Measurements from ENCODE around the gene PRM2. TPM values are rescaled to one million over a fixed set of nuclear protein-coding genes. Genes with fewer than 3 reads are reported as not detected.

PRM2 gene
- total and polyA plus RNA-seq, 12 donors, result not detected

- no peak overlapping the region for H3K4me3 ChIP-seq
- intact Hi-C loops (cut with DNase I), result no loop called here
- peaks cover 0 to 10% (median 0%) of the 10 kb centered on the region in 9 donors for H3K4me1 ChIP-seq
- DNase-seq (no peak), ATAC-seq (no peak)
- TF ChIP-seq CTCF (IDR thresholded peaks at IDR 0.05), result no peak
- no peaks in the 10 kb centered on the region for H3K27me3 ChIP-seq
- no peaks in the 10 kb centered on the region for H3K9me3 ChIP-seq
- H3K27ac ChIP-seq, result no peak overlapping the region
- H3K36me3 ChIP-seq, result no peaks in the 10 kb centered on the region
These were observed 30.3 kb downstream of the PRM2 start for GRCh38 chr16:11245988-11246387.

DNA sequence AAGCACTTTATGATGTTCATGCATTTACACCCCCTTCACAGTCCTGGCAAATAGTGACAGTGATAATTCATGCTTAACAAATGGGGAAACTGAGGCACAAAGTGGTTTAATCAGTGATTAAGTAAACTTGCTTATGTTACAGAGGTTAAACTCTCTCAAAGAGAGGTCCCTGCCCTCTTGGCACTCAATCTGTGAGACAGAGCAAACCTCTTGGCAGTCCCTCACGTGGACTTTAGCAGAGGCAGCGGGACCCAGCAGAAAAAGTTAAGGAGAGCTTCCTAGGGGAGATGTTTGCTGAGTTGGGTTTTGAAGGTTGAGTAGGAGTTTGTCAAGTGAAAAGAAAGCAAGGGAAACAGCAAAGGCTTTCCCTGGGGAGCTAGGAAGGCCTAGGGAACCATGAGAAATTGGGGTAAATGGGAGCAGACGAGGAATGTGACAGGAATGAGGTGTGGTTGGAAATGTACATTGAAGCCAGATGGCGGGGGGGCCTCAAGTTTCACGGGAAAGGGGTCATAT, 31.0 kb downstream of the PRM2 start:
- Histone ChIP-seq H3K27me3 (no peaks in the 10 kb centered on the region), H3K36me3 (no peaks in the 10 kb centered on the region), H3K4me1 (peaks cover 0 to 17% (median 0%) of the 10 kb centered on the region in 9 donors), H3K4me3 (no peak overlapping the region), H3K9me3 (no peaks in the 10 kb centered on the region), H3K27ac (no peak overlapping the region)
- intact Hi-C loops (cut with DNase I), result no loop called here
- no peak for DNase-seq
- WGBS, 2 donors, result 84 to 86% methylated on average over 5 of the region's 5 CpGs
- no peak for TF ChIP-seq CTCF (IDR thresholded peaks at IDR 0.05)
- ATAC-seq, result no peak

- no peaks in the 10 kb centered on the region for H3K36me3 ChIP-seq
- ATAC-seq, result no peak
- H3K27me3 ChIP-seq, result no peaks in the 10 kb centered on the region
- WGBS, 2 donors, result 77 to 81% methylated on average over 12 of the region's 12 CpGs
- intact Hi-C loops (cut with DNase I), result no loop called here
- TF ChIP-seq CTCF (IDR thresholded peaks at IDR 0.05), result no peak
- no peaks in the 10 kb centered on the region for H3K9me3 ChIP-seq
- no peak overlapping the region for H3K27ac ChIP-seq
- H3K4me1 ChIP-seq, result peaks cover 0 to 22% (median 0%) of the 10 kb centered on the region in 9 donors
- no peak overlapping the region for H3K4me3 ChIP-seq
- no peak for DNase-seq
These were observed 33.6 kb downstream of the PRM2 start for GRCh38 chr16:11242658-11243057.

DNA sequence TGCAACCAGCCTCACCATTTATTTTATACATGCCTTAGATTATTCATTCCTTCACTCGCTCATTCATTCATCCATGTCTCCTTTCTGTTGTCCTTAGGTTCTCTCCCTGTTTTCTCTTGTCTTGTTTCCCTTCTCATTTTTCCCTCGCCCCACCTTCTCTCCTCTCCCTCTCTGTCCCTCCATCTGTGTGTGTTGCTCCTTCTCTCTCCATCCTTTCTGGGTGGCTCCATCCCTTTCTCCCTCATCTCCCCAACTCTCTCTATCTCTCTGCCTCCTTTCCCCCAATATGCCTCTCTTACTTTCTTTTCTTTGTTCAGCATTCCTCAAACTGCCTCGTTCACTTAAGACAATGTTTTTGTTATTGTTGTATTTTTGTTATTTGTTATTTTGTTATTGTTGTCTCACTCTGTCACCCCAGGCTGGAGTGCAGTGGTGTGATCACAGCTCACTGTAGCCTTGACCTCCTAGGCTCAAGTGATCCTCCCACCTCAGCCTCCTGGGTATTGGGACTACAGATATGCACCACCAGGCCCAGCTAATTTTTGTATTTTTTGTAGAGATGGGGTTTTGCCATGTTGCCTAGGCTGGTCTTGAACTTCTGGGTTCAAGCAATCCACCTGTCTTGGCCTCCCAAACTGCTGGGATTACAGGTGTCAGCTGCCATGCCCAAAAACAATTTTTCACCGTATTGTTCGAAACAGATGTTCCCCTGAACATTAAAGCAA, 34.6 kb downstream of the PRM2 start:
- no peaks in the 10 kb centered on the region for H3K36me3 ChIP-seq
- 92% methylated on average over 5 of the region's 5 CpGs for WGBS, 2 donors
- no peaks in the 10 kb centered on the region for H3K27me3 ChIP-seq
- no peak for ATAC-seq
- H3K4me3 ChIP-seq, result no peak overlapping the region
- peak overlapping the region in 4 of 10 donors; percentile 73 to 85 (median 82) for H3K27ac ChIP-seq
- no peaks in the 10 kb centered on the region for H3K9me3 ChIP-seq
- intact Hi-C loops (cut with DNase I), result no loop called here
- no peak for DNase-seq
- peaks cover 0 to 27% (median 0%) of the 10 kb centered on the region in 9 donors for H3K4me1 ChIP-seq
- TF ChIP-seq CTCF (IDR thresholded peaks at IDR 0.05), result no peak

Data from heart right ventricle (tissue), 16 donors.